ENCODE data around the gene LZTS3.
A peak's percentile ranks its signal among the peaks of the same experiment; 100 is the strongest.
"Not testable (repeated sequence)": the region's sequence is repeated elsewhere in the genome, so short reads cannot be mapped to it uniquely, and the experiment has no call there.

LZTS3 gene

GRCh38 chr20:3135507-3136070, 37.8 kb downstream of the LZTS3 start:
- no peak for DNase-seq (ENCODE audit: low spot score)

- no peak for DNase-seq (ENCODE audit: low spot score)
Measured at GRCh38 chr20:3134151-3134550, 39.2 kb downstream of the LZTS3 start.

GRCh38 chr20:3133155-3133554, 40.2 kb downstream of the LZTS3 start:
- no peak for DNase-seq (ENCODE audit: low spot score)

GRCh38 chr20:3130051-3130600, 43.2 kb downstream of the LZTS3 start:
- DNase-seq (ENCODE audit: low spot score): no peak

- DNase-seq (ENCODE audit: low spot score): no peak
Measured at GRCh38 chr20:3129094-3129493, 44.3 kb downstream of the LZTS3 start.

GRCh38 chr20:3128275-3128984, 44.9 kb downstream of the LZTS3 start:
- no peak for DNase-seq (ENCODE audit: low spot score)

- no peak for DNase-seq (ENCODE audit: low spot score)
Measured at GRCh38 chr20:3126527-3126859, 46.9 kb downstream of the LZTS3 start.

- not testable (repeated sequence) for DNase-seq (ENCODE audit: low spot score)
Measured at GRCh38 chr20:3125776-3126526, 47.4 kb downstream of the LZTS3 start.

- DNase-seq (ENCODE audit: low spot score): not testable (repeated sequence)
Measured at GRCh38 chr20:3124773-3125560, 48.4 kb downstream of the LZTS3 start.

- not testable (repeated sequence) for DNase-seq (ENCODE audit: low spot score)
Measured at GRCh38 chr20:3124163-3124562, 49.2 kb downstream of the LZTS3 start.

GRCh38 chr20:3123542-3123941, 49.8 kb downstream of the LZTS3 start:
- no peak for DNase-seq (ENCODE audit: low spot score)

GRCh38 chr20:3121955-3122610, 51.3 kb downstream of the LZTS3 start:
- no peak for DNase-seq (ENCODE audit: low spot score)

GRCh38 chr20:3121271-3121911, 52.0 kb downstream of the LZTS3 start:
- peak; percentile 44 for DNase-seq (ENCODE audit: low spot score)

- no peak for DNase-seq (ENCODE audit: low spot score)
Measured at GRCh38 chr20:3119044-3119443, 54.3 kb downstream of the LZTS3 start.

GRCh38 chr20:3117839-3118379, 55.4 kb downstream of the LZTS3 start:
- DNase-seq (ENCODE audit: low spot score): peak; percentile 35

- DNase-seq (ENCODE audit: low spot score): no peak
Measured at GRCh38 chr20:3116341-3116740, 57.0 kb downstream of the LZTS3 start.

- DNase-seq (ENCODE audit: low spot score): no peak
Measured at GRCh38 chr20:3115190-3116107, 57.9 kb downstream of the LZTS3 start.

All from CD4-positive, alpha-beta T cell treated with Interleukin-15 for 4 hours (primary cell).